Breast epithelium (tissue), 4 donors: ENCODE measurements around the gene NAA80. TPM values are rescaled to one million over a fixed set of nuclear protein-coding genes. Genes with fewer than 3 reads are reported as not detected.

Source experiments
- DNase-seq, 2 donors: peaks; one replicate each; pipeline ENCODE4 v3.0.0-alpha.2; 2019; ENCODE audit warnings: low spot score in 2 of 2
- H3K27ac ChIP-seq, 2 donors: fragments of 200-600 bp; sonication (generic) in 1 of 2; one replicate each; pipeline ENCODE4 v1.5.1; 2016 to 2019; ENCODE audit warnings: mild to moderate bottlenecking in 1 of 2
- H3K27me3 ChIP-seq, 2 donors: fragments of 200-600 bp; sonication (generic) in 1 of 2; one replicate each; pipeline versions ENCODE4 v1.5.1 to v1.6.0; 2017 to 2019; ENCODE audit warnings: control low read depth in 1 of 2, mild to moderate bottlenecking in 1 of 2
- H3K36me3 ChIP-seq: fragments of 200-600 bp; one replicate; pipeline ENCODE4 v1.5.1; 2019
- H3K4me1 ChIP-seq, 2 donors: fragments of 200-600 bp; sonication (generic); one replicate each; pipeline ENCODE4 v1.5.1; 2016 to 2019; ENCODE audit warnings: control low read depth in 1 of 2
- H3K4me3 ChIP-seq, 3 donors: fragments of 200-600 bp; sonication (generic); 1 replicate in 2 of 3; 2 replicates in 1 of 3; pipeline ENCODE4 v1.5.1; 2016 to 2019; ENCODE audit warnings: mild to moderate bottlenecking in 3 of 3, moderate library complexity in 2 of 3
- H3K9me3 ChIP-seq, 2 donors: fragments of 200-600 bp; sonication (generic) in 1 of 2; one replicate each; pipeline ENCODE4 v1.5.1; 2016 to 2019; ENCODE audit warnings: control low read depth in 1 of 2
- POLR2A ChIP-seq: fragments of 450-650 bp; IDR thresholded peaks from one replicate; pipeline ENCODE4 v1.6.1; 2016; ENCODE audit warnings: antibody characterized with exemption, mild to moderate bottlenecking, moderate library complexity
- POLR2AphosphoS5 ChIP-seq, 3 donors: sonication (generic); formaldehyde crosslinking; IDR thresholded peaks; one replicate each; pipeline ENCODE4 v1.6.1; 2017; ENCODE audit warnings: antibody characterized with exemption in 3 of 3
- intact Hi-C: fragments of 100-400 bp; cut with DNase I; formaldehyde crosslinking; loops from one replicate; pipeline ENCODE4 v1.15.1; 2023; ENCODE audit warnings: low total_unique reads
- total RNA-seq, 3 donors: library from RNA; depleted of rRNA; stranded (reverse); fragments of >200 nt; gene quantifications; one replicate each; pipeline ENCODE4 v1.1.0, GENCODE V29; 2016
- TF ChIP-seq, protein P1 (sequence below), 3 donors: fragments of 450-650 bp; IDR thresholded peaks; one replicate each; pipeline ENCODE4 v1.5.1; 2016 to 2017; ENCODE audit warnings: antibody characterized with exemption in 3 of 3, mild to moderate bottlenecking in 3 of 3, moderate library complexity in 3 of 3

The NAA80 gene
- total RNA-seq, 3 donors from 2014 or later: 6.0 to 8.8 (median 8.5) TPM

DNA sequence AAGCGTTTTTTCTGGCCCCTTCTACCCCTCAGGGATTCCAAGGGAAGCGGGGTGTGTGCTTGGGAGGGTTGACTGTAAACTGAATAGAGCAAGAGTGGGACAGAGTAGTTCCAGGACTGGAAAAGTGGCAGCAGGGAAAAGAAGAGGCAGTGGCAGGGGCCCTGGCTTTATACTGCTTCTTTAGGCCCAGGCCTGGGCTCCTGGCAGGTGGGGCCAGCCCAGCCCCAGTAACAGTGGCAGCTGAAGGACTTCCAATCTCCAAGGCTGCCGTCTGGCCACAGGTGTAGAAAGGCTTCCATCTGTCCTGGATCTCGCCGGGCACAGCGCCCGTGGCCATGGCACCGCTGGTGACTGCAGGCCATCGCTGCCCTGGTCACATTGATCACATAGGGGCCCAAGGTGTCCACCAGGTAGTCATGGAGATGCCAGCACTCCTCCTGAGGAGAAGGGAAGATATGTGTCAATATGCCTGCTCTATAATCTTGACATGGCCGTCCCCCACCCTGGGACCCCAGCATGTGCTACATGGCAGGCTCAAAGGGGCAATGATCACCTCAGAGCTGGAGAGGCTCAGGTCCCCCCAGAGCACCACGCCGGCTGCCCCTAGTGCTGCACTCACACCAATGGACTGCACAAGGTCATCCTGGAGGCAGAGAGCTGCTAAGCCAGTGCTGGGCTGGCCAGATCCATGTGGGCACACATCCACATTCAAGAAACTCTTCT is 6.0 kb downstream of the NAA80 start:
- H3K36me3 ChIP-seq: no peaks in the 10 kb centered on the region
- no peaks in the 10 kb centered on the region for H3K9me3 ChIP-seq
- H3K27me3 ChIP-seq: no peaks in the 10 kb centered on the region
- intact Hi-C loops: no loop called here
- peak overlapping the region in 2 of 3 donors; percentile 96 to 98 for H3K4me3 ChIP-seq
- peaks cover 5 to 11% of the 10 kb centered on the region in 2 donors for H3K4me1 ChIP-seq
- DNase-seq: no peak
- no peak for TF ChIP-seq POLR2A
- no peak for TF ChIP-seq POLR2AphosphoS5 (IDR thresholded peaks at IDR 0.05)
- TF ChIP-seq, protein P1, sequence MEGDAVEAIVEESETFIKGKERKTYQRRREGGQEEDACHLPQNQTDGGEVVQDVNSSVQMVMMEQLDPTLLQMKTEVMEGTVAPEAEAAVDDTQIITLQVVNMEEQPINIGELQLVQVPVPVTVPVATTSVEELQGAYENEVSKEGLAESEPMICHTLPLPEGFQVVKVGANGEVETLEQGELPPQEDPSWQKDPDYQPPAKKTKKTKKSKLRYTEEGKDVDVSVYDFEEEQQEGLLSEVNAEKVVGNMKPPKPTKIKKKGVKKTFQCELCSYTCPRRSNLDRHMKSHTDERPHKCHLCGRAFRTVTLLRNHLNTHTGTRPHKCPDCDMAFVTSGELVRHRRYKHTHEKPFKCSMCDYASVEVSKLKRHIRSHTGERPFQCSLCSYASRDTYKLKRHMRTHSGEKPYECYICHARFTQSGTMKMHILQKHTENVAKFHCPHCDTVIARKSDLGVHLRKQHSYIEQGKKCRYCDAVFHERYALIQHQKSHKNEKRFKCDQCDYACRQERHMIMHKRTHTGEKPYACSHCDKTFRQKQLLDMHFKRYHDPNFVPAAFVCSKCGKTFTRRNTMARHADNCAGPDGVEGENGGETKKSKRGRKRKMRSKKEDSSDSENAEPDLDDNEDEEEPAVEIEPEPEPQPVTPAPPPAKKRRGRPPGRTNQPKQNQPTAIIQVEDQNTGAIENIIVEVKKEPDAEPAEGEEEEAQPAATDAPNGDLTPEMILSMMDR (IDR thresholded peaks at IDR 0.05): no peak
- peak overlapping the region; percentile 92 to 96 for H3K27ac ChIP-seq

DNA sequence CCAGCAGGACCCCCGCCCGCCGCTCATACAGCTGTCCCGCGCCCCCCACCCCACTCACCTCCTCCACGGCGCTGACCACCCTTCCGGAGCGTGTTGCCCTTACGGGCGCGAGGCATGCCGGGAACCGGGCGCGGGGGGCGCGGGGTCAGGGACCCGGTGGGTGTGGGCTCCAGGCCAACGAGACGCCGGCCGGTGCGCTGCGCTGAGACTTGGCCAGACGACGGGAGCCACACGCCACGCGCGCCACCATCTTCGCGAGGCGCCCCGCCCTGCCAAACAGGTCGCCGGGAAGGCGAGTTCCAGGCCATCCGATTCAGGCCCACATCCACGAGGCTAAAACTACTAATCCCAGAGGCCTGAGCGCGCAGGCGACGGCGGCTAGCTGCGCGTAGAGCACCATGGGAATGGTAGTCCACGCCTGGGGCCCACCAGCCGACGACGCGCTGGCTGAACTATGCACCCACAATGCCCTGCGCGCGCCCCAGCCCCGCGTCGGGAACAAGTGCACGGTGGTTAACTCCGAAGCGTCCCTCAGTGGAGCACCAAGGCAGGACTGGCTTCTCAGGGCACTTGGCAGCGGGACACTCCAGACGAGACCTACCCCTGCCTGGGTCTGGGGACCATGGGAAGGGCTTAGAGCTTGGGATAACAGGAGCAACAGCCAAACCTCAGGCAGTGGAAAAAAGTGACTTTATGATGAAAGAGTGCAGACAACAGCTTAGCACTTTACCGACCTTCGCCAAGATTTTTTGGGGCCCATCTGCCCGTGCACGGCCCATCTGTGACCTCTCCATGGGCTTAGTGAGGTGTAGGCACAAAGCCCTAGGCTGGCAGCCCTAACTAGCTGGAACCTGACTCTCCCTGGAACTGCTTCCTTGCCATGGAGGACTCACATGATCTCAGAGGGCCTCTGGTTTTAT is 6.8 kb downstream of the NAA80 start, which contains the start of gene IFRD2:
TSS of gene IFRD2 (minus strand) at position 271 of the 920 bp plus-strand sequence. CDS start at position 116, 155 bp downstream.
- Histone ChIP-seq H3K27me3 (no peaks in the 10 kb centered on the region), H3K4me1 (peaks cover 5% of the 10 kb centered on the region in 2 donors), H3K27ac (peak within 1 kb of the TSS; percentile 92 to 96), H3K4me3 (peak within 1 kb of the TSS; percentile 96 to 99 (median 98)), H3K9me3 (no peaks in the 10 kb centered on the region), H3K36me3 (no peaks in the 10 kb centered on the region)
- peak; percentile 96 to 97 for DNase-seq
- TF ChIP-seq, protein P1 (IDR thresholded peaks at IDR 0.05): no peak
- TF ChIP-seq POLR2AphosphoS5 (IDR thresholded peaks at IDR 0.05) (peak; percentile 66 to 94 (median 90)), POLR2A (peak; percentile 53)
- intact Hi-C loops: no loop called here

- H3K4me3 ChIP-seq: no peak overlapping the region
Measured at GRCh38 chr3:50290161-50290641, 9.0 kb downstream of the NAA80 start.

GRCh38 chr3:50289130-50289529 is 10.1 kb downstream of the NAA80 start:
- DNase-seq: no peak
- Histone ChIP-seq H3K27ac (no peak overlapping the region), H3K36me3 (no peaks in the 10 kb centered on the region), H3K27me3 (no peaks in the 10 kb centered on the region), H3K4me3 (no peak overlapping the region), H3K9me3 (no peaks in the 10 kb centered on the region), H3K4me1 (peaks cover 5% of the 10 kb centered on the region in 2 donors)
- intact Hi-C loops: no loop called here
- no peak for TF ChIP-seq POLR2A
- TF ChIP-seq, protein P1 (IDR thresholded peaks at IDR 0.05): no peak
- TF ChIP-seq POLR2AphosphoS5 (IDR thresholded peaks at IDR 0.05): no peak

More at GRCh38 chr3:50290161-50290641, 9.0 kb downstream of the NAA80 start:
- intact Hi-C loops: no loop called here
- peak overlapping the region in 1 of 2 donors; percentile 12 for H3K27ac ChIP-seq
- peaks cover 5% of the 10 kb centered on the region in 2 donors for H3K4me1 ChIP-seq
- no peaks in the 10 kb centered on the region for H3K9me3 ChIP-seq
- H3K27me3 ChIP-seq: no peaks in the 10 kb centered on the region
- H3K36me3 ChIP-seq: no peaks in the 10 kb centered on the region
- TF ChIP-seq, protein P1 (IDR thresholded peaks at IDR 0.05): no peak
- TF ChIP-seq POLR2A (no peak), POLR2AphosphoS5 (IDR thresholded peaks at IDR 0.05) (no peak)
- no peak for DNase-seq
